GM19240 (cell line): ENCODE results near the gene NCOA5.

Experiments used
- DNase-seq: peaks from one replicate; pipeline ENCODE4 v3.0.0; 2011; ENCODE audit warnings: low spot score; ENCODE audit not compliant: insufficient read length

Gene NCOA5

DNA sequence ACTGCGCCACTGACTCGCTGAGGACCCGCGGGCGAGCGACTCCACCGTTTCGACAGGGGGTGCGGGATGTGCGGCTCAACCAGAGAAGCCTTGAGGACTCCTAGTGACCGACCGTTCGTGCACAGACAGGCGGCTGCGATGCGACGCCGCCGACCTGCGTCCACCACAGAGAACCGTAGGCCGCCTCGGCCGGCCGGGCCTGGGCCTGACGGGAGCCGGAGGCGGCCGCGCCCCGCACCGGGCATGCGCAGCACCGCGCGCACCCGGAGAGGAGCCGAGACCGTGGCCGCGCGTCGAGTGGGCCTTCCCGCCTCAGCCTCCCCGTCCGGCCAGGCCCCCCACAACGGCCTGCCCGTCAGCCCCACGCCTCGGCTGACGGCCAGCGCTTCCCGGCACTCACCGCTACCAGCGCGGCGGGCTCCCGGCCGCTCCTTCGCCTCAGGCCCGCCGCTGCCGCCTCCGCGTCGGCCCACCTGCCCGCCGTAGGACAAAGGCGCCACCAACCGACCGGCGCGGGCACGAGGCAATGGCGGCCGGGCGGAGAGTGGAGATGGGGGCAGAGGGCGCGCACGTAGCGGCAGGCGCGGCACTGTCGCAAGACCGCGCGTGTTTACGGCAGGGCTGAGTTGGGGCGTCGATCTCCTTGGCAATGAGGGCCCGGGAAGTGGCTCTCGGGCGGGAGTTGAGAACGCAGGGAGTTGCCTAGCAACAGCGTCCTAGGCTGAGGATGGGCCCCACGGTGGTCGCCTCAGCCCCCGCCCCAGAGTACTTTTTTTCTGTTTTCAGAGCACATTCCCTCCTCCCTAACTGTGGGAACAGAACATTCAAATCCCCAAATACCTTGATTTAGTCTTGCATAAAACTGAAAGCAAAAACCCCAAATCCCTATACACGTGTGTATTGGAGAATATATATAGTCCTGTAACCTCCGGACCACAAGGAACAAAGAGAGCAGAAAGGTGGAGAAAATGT, at the start of gene NCOA5:
Gene NCOA5, minus strand, starts transcription at position 546 of the 972 bp plus-strand sequence. CDS start 10,538 bp downstream, outside the sequence.
- peak; percentile 99 for DNase-seq

DNA sequence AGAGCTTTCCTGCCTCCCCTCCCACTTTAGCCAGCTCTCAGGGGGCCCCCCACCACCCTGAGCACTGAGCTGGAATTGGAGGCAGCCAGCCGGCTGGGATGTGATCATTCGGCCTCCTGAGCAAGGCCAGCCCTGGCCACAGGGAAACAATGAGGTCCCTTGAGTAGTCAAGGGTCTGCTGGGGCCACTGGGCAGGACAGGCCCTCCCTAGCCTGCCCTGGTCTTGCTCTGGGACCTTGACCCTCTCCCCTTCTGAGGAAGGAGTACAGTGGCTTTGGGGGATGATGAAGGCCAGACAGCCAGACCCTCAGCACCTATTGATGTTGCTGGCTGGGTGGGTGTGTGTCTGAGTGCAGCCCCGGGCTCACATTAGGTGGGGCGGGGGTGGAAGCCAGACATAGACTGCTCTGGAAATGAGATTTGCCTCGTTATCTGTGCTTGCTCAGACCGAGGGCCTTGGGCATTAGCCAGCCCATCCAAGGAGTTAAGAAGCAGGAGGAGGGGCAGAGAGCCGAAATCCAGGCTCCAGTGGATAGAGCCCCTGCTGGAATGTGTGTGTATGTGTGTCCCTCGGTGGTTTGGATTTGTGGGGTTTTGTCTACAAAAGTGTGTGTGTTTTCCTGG, 49.6 kb upstream of the NCOA5 start:
- no peak for DNase-seq

GRCh38 chr20:46137816-46138215, 48.1 kb upstream of the NCOA5 start:
- DNase-seq: no peak

DNA sequence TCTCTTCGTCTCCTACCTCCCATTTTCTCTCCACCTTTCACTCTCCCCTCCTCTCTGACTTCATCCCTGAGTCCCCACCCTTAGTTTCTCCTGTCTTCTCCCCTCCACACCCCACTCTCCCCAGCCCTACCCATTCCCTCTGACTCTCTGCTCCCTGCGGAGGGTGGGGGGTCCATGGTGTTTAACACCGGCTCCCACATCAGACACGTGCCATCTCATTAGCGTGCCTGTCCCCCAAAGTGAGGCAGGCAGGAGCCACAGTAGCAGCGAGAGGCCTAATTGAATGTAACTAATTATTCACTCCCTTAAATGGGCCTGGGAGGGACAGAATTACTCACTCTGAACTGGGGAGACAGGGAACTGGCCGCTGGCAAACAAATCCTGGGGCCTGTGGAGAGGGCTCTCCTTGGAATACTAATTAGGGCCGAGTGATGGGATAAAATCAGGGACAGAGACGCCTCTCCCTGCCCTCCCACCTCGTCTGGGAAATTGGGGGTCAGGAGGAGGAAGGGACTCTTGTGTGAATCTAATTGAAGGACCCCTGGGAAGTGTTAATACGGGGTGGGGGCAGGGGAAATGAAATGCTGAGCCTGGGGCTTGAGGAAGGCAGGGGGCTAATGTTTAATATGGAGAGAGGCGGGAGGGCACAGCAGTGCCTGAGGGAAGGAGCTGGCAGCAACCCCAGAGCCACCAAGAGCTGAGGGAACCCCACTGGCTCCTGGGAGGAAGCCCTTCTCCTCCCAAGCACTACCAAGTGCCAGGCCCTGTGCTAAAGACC, 46.3 kb upstream of the NCOA5 start:
- no peak for DNase-seq

- DNase-seq: no peak
These were observed 45.0 kb upstream of the NCOA5 start for GRCh38 chr20:46134716-46135115.

DNA sequence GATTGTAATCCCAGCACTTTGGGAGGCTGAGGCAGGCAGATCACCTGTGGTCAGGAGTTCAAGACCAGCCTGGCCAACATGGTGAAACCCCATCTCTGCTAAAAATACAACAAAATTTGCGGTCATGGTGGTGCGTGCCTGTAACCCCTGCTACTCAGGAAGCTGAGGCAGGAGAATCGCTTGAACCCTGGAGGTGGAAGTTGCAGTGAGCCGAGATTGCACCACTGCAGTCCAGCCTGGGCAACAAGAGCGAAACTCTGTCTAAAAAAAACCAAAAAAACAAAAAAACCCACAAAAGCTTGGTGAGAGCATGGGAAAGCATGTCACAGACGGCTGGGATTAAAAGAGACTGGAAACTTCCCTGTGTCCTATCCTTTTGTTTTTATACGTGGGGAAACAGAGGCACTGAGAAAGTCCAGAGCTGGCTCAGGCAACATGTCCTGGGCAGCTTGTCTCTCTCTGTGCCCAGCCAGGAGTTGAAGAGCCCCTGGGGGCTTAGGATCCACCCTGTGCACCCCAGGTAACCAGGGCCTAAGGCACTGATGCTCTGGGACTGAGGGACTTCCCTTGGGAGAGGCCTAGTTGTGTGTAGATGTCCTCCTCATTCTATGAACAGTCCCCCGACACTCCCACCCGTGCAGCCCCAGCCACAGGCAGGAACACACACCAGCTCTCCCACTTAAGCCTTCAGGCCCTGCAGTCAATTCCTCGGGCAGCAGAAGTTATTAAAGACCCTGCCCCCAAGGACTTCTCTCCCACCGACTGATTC, 44.3 kb upstream of the NCOA5 start:
- no peak for DNase-seq

- peak; percentile 70 for DNase-seq
These were observed 43.0 kb upstream of the NCOA5 start for GRCh38 chr20:46132705-46133120.

DNA sequence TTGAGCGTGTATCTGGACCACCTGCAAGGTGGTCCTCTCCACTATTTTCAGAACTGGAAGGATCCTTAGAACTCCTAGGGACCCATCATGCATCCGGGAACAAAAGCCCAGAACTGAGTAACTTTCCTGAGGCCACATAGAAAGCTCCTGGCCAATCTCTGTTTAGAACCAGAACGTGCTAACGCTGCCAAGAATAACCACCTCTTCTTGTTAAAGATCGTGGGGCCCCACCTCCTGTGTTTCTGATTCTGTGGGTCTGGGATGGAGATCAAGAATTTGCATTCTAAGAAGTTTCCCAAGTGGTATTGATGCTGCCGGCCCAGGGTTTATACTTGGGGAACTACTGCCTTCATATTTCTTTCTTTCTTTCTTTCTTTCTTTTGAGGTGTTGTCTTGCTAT, 41.6 kb upstream of the NCOA5 start:
- DNase-seq: no peak

DNA sequence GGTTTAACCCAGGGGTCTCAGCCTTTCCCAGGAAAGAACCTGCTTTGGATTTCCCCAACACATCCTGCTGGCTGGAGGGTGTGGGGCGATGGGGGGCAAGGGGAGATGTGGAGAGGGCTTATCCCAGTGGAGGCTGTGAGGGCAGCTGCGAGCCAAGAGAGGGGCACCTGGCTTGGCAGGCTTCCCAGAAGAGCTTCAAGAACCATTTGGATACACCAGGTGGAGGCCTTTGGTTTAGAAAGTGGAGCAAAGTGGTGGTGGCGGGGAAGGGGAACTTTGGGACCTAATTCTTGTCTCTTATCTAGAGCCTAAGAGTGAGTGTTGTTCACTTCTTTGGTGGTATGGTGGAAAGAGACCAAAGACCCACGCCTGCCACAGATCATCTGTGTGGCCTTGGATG, 40.8 kb upstream of the NCOA5 start:
- no peak for DNase-seq

GRCh38 chr20:46129955-46130481, 40.3 kb upstream of the NCOA5 start:
- DNase-seq: no peak

GRCh38 chr20:46128310-46129151, 38.8 kb upstream of the NCOA5 start:
- DNase-seq: no peak

GRCh38 chr20:46127396-46128010, 37.7 kb upstream of the NCOA5 start:
- no peak for DNase-seq

GRCh38 chr20:46126440-46127056, 36.8 kb upstream of the NCOA5 start:
- no peak for DNase-seq

DNA sequence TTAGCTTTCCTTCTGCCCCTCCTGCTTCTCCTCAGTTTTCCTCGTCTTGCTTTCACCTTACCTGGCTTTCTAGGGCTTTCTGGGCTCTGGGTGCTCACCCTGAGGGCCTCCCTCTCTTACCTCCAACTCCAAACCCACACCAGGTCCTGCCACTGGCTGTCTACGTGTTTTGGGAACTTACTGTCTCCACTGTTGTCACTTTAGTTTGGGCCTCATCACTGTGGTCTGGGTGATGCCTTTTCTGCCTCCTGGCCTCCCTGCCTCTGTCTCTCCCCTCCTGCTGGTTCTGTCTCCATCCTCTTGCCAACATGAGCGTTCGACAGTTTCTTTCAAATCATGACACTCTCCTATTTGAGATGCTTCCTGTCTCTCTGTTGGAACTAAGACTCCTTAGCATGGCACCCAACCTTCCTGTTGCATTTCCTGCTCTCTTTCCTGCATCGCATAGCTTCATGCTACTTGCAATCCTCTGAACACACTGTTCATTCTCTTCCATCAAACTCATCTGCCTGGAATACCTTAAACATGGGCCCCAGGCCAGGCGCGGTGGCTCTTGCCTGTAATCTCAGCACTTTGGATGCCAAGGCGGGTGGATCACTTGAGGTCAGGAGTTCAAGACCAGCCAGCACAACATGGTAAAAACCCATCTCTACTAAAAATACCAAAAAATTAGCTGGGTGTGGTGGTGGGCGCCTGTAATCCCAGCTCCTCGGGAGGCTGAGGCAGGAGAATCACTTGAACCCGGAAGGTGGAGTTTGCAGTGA, 33.9 kb upstream of the NCOA5 start:
- no peak for DNase-seq

DNA sequence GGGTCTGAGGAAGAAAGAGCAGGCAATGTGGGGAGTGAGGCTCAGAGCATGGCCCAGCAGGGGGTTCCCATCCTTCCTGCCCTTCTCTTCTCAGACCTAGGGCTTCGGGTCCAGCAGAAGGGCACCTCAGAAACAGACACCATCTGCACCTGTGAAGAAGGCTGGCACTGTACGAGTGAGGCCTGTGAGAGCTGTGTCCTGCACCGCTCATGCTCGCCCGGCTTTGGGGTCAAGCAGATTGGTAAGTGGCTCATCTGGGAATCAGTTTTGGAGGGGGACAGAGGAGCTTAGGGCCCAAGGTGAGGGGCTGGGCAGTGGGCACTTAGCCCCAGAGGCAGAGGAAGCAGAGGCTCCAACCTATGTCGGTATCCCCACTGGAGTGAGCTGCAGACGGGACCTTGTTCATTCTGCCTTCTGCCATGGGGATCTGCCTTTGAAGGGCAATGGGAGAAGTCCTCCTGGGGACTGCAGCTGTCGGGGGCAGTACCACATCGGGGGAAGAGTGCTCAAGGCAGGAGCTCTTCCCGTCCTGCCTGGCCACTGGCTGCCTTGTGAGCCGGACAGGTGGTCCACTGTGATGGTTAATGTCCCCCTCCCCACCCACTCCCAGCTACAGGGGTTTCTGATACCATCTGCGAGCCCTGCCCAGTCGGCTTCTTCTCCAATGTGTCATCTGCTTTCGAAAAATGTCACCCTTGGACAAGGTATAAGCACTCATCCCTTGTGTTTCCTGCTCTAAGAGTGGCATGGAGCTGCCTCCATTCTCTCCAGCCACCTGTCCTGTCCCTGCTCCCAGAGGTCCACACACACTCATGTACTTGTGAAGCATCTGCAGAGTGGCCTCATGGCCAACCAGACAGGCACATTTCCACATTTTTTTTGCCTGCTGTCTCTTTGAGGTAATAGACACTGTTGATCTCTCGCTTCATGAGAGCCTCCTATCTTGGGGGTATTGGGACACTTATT, 33.0 kb upstream of the NCOA5 start:
- no peak for DNase-seq

- no peak for DNase-seq
These were observed 32.3 kb upstream of the NCOA5 start for GRCh38 chr20:46122071-46122470.
